ENCODE measurements around the gene TENM3.

DNA sequence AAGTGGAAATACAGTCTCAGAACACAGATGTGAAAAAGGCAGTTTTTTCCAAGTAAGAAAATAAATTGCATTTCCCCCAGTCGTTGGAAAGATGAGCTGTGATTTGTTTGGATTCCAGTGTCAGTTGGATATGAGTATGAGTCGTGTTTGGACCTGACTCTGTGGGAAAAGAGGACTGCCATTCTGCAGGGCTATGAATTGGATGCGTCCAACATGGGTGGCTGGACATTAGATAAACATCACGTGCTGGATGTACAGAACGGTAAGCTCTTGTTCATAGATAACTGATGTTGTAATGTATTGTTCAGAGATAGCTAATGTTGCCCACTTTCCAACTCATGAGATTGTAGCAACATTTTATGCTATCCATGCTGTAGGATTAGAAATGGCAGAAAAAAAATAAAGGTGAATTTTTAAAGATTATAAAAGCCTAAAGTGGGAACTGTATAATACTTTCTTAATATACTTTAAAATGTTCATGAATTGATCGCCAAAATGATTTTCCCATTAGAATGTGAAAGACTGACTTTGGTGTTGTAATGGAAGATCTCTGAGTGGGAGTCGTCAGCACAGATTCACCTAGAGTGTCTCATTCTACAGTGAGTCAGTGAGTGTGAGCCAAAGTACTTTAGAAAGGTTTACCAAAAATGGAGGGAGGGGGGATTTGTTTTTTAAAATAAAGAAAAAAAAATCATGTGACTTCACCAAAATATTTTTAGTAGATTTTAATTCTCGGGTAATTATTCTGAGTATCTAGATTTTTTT, 495.3 kb downstream of the TENM3 start:
- TF ChIP-seq, protein P1, sequence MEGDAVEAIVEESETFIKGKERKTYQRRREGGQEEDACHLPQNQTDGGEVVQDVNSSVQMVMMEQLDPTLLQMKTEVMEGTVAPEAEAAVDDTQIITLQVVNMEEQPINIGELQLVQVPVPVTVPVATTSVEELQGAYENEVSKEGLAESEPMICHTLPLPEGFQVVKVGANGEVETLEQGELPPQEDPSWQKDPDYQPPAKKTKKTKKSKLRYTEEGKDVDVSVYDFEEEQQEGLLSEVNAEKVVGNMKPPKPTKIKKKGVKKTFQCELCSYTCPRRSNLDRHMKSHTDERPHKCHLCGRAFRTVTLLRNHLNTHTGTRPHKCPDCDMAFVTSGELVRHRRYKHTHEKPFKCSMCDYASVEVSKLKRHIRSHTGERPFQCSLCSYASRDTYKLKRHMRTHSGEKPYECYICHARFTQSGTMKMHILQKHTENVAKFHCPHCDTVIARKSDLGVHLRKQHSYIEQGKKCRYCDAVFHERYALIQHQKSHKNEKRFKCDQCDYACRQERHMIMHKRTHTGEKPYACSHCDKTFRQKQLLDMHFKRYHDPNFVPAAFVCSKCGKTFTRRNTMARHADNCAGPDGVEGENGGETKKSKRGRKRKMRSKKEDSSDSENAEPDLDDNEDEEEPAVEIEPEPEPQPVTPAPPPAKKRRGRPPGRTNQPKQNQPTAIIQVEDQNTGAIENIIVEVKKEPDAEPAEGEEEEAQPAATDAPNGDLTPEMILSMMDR (IDR thresholded peaks at IDR 0.05): no peak
- TF ChIP-seq POLR2A (IDR thresholded peaks at IDR 0.05): no peak

Data from lower leg skin (tissue), 3 donors.